Colon (tissue), 2 donors: ENCODE results near the gene ENPEP.

Experiments used
- FAIRE-seq: peaks from 2 replicates; lab custom pipeline; 2012; peaks lifted over from hg19 to GRCh38; lab: Jason Lieb, UNC
- donor health status: control.
- donor health status: control.

The ENPEP gene

DNA sequence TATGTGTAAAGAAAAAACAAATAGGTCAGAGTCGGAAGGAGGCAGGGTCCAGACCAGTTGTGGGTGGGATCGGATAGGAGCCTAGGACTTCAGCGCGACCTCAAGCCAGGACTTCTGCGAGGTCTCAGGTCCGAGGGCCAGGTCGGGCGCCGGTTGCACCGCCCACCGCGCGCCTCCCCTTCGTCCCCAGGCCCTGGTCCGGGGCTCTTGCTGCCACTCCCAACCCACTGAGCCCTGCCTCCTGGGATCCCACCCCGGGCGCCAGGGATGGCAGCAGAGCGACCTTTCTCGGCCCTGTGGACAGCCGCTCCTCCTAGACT is 134.6 kb downstream of the ENPEP start:
- FAIRE-seq = no peak

GRCh38 chr4:110610940-110611831 is 135.2 kb downstream of the ENPEP start:
- FAIRE-seq = no peak

DNA sequence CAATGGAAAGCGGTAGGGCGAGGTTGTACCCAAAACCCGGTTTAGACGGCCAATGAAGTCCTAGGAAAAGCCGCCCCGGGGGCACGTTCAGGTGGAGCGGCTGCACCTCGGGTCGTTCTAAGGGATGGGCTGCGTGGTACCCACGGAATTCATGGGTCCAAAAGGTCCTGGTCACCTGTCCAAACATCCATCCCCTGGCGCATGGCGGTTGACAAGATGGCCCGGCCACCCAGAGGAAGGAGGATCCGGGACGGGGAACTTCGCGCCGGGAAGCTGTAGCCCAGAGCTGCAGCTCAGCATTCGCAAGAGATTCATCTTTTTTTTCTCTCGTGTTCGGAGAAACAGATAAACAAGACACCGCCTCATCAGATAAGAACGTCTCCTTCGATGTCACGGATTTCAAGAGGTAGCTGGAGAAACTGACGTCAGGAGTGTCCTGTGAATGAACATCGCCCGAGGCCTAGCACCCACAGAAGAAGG is 136.1 kb downstream of the ENPEP start:
- FAIRE-seq = no peak

DNA sequence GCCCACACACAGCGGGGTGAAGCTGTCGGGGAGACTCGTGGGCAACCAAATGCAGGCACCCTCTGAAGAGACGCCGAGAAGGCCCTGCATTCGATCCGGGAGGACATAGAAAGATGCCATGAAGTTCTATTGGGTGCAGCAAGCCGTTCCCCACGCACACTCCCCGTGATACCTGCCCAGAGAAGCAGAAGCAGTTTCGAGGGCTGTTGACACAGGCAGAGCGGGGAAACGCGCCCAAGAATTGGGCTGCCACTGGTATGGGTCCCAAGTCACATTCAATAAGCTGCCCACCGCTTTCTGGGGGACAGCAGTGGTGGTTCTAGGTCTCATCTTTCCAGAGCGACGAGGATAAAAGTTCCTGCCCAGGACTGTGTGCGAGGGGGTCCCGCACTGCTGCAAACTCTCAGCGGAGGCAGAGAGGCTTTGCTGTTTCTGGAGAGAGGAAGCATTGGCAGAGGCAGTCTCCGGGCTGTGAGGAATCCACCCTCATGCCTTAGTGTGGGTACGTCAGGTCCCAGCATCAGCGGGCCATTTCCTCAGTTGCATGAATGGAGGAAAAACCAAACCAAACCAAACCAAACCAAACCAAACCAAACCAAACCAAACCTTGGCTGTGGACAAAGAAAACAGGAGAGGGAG is 136.8 kb downstream of the ENPEP start:
- no peak for FAIRE-seq

DNA sequence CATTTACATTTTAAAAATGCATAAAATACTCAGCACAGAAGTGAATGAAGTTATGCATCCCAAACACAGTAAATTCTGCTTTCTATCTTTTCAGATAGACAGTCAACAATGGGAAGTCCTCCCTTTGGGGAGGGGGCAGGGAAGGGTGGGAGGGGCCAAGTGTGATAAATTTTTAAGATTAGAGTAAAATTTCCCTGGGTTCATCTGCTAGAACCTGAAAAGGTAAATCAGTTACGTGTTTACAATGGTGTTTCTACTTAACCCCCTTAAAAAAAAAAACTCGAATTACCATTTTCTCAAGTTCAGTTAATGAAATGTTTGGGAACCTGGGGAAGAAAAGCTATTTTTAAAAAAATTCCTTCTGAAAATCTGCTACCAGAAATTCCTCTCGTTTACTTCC is 137.8 kb downstream of the ENPEP start:
- FAIRE-seq = no peak

- FAIRE-seq = no peak
These were observed 138.4 kb downstream of the ENPEP start for GRCh38 chr4:110614173-110614963.
